IPS-NIHi7 (cell line): ENCODE data around the gene UBE2R2.

Experiments used
- DNase-seq: peaks from one replicate; pipeline ENCODE4 v3.0.0; 2012; ENCODE audit warnings: mixed read lengths; ENCODE audit errors: extremely low spot score

UBE2R2 gene

GRCh38 chr9:33884856-33885701 is 68.1 kb downstream of the UBE2R2 start:
- DNase-seq = no peak

DNA sequence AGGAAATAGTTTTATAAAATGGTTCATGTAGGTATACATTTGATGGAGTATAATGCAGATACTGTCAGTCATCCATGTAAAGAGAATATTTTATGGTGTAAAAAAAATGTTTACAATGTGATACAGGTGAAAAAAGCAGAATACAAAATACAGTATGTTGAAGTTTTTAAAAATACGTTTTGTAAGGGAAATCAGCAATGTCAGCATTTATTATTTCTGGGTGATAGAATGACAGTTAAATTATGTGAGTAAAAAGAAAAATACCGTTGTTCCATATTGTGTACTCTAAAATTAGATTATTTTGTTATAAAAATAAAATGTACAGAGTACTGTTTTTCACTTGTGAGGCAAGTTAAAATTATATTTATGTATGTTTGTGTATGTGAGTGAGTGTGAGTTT is 69.0 kb downstream of the UBE2R2 start:
- DNase-seq = no peak

DNA sequence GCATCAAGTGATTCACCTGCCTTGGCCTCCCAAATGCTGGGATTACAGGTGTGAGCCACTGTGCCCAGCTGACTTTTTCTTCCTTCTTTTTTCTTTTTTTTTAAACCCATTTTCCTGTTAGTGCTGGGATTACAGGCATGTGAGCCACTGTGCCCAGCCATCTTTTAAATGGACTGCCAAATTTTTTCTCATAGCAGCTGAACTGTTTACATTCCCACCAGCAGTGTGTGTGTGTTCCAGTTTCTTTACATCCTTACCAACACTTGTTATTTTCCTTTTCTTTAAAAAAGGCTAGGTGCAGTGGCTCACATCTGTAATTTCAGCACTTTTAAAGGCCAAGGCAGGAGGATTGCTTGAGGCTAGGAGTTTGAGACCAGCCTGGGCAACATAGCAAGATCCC is 76.9 kb downstream of the UBE2R2 start:
- DNase-seq = no peak

- no peak for DNase-seq
Observed at GRCh38 chr9:33894316-33894715, 77.4 kb downstream of the UBE2R2 start.

- no peak for DNase-seq
Observed at GRCh38 chr9:33903157-33903780, 86.3 kb downstream of the UBE2R2 start.

DNA sequence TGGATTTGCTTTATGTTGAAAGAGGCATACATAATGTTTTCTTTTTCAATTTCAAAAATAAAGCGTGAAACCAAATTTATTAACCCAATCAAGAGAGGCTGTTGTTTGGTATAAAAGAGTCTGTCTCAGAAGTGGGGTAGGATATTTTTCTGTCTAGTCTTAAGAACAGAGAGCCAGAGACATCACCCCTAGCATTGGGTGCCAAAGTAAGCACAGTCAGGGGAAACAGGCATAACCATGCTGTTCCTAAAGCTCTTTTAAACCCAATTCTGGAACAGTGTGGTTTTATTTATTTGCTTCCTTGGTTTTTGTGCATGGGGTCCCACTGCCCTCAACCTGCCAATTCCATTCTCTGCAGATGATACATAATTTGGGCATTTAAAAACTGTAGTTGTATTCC is 88.2 kb downstream of the UBE2R2 start:
- no peak for DNase-seq

DNA sequence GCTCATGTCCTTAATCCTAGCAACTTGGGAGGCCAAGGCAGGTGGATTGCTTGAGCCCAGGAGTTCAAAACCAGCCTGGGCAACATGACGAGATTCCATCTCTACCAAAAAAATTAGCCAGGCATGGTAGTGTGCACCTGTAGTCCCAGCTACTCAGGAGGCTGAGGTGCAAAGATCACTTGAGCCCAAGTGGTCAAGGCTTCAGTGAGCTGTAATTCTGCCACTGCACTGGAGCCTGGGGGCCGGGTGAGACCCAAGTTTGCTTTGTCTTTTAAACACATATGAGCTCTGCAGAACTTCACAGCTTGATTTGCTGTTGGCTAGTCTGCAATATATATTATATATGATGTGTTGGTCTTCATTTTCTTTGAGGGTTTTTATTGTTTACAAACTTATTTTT is 89.8 kb downstream of the UBE2R2 start:
- no peak for DNase-seq

DNA sequence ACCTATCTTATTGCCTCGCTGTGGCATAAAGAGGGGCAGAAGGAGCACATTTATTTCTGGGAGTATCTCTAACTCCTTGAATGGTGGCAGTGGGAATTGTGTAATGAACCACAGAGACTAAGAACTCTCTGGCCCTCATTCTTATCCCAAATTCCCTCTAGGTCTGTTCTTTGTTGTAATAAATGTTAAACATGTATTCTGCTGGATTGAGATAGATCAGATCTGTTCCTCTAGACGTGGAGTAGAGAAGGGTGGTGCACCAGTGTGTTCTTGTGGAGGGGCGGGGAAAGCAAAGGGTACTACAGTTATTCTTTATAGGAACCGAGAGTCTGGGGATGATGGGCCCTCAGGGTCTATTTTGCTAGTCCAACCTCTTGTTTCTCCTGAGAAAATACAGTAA is 90.4 kb downstream of the UBE2R2 start:
- DNase-seq = no peak

- no peak for DNase-seq
Observed at GRCh38 chr9:33908114-33908513, 91.2 kb downstream of the UBE2R2 start.

- DNase-seq = no peak
Observed at GRCh38 chr9:33908749-33909148, 91.8 kb downstream of the UBE2R2 start.

- no peak for DNase-seq
Observed at GRCh38 chr9:33913541-33913940, 96.6 kb downstream of the UBE2R2 start.

GRCh38 chr9:33914887-33915628 is 98.1 kb downstream of the UBE2R2 start:
- DNase-seq = no peak

- no peak for DNase-seq
Observed at GRCh38 chr9:33917036-33917435, 100.1 kb downstream of the UBE2R2 start.

- DNase-seq = no peak
Observed at GRCh38 chr9:33919276-33919897, 102.4 kb downstream of the UBE2R2 start.

- peak; percentile 80 for DNase-seq
Observed at GRCh38 chr9:33921967-33922895, 105.3 kb downstream of the UBE2R2 start.

GRCh38 chr9:33923079-33923478 is 106.1 kb downstream of the UBE2R2 start:
- DNase-seq = no peak

- no peak for DNase-seq
Observed at GRCh38 chr9:33923998-33924701, 107.2 kb downstream of the UBE2R2 start.

GRCh38 chr9:33924978-33925797 is 108.2 kb downstream of the UBE2R2 start:
- peak; percentile 77 for DNase-seq

DNA sequence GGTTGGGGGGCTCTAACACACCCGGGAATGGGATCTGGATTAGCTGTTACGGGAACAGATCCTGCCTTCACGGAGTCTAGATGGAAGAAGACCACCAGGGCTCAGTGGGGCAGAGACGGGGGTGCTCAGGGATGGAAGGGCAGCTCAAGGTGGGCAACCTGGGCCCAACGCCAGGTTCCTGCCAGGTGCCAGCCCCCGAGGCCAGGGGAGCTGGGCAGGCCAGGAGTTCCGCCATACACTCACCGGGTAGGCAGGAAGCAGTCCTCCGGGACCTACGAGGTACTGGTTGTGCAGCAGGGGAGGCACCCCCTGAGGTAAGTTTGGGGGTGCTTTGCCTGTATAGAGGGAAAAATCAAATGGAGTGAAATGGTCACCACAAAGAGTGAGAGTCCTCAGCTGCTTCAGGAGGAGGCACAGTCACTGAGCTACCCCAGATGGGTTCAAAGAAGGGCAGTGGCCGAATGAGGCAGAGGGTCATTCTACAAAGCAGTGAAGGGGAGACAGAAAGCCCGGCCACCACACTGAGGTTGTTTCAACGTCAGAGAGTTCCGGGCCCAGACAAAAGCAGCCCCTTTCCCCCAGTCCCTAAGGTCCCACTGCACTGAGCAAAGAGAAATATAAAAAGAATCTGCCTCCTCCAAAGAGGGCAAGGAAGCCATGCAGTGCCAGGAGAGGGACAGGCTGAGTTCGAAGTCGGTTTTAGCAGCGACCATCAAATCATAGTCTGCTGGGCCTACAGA is 110.0 kb downstream of the UBE2R2 start:
- DNase-seq = no peak
